PC-9 (cell line): ENCODE results near the gene ARHGAP10.

Experiments used
- CTCF ChIP-seq: fragments of 200-600 bp; sonication (generic); conservative IDR thresholded peaks from 2 replicates; pipeline ENCODE4 v1.6.1; 2017; ENCODE audit warnings: mixed run types, antibody characterized with exemption, mild to moderate bottlenecking, moderate library complexity
- EZH2 ChIP-seq: fragments of 200-600 bp; sonication (generic); IDR thresholded peaks from 2 replicates; pipeline ENCODE4 v1.8.0; 2017; ENCODE audit warnings: antibody characterized with exemption, low read depth

- no peak for TF ChIP-seq CTCF
- TF ChIP-seq EZH2, result no peak
Measured at GRCh38 chr4:147923854-147924253, 192.0 kb downstream of the ARHGAP10 start.
